Fibroblast of lung (primary cell): ENCODE measurements around the gene DIS3L2.

Source experiments
- CTCF ChIP-seq, 2 donors: IDR thresholded peaks in 1 of 2; conservative IDR thresholded peaks in 1 of 2; 1 replicate in 1 of 2; 2 replicates in 1 of 2; pipeline ENCODE4 v1.5.1; 2011 to 2012; ENCODE audit warnings: low read length in 2 of 2, control low read depth in 1 of 2, inconsistent platforms in 1 of 2, low read depth in 1 of 2, mild to moderate bottlenecking in 1 of 2
- EZH2 ChIP-seq: IDR thresholded peaks from 2 replicates; pipeline ENCODE4 v1.5.1; 2012; ENCODE audit warnings: low read length, control low read depth, mild to moderate bottlenecking; ENCODE audit errors: missing control alignments

GRCh38 chr2:231914077-231914690 lies 47.3 kb upstream of the DIS3L2 start:
- TF ChIP-seq CTCF (conservative IDR thresholded peaks at IDR 0.05 in 1 of 2, IDR thresholded peaks at IDR 0.05 in 1 of 2; ENCODE audit: low read depth in 1 of 2, low read length in 2 of 2): no peak
- TF ChIP-seq EZH2: no peak
